ENCODE results near the gene ZC3H14. TPM values are rescaled to one million over a fixed set of nuclear protein-coding genes. Genes with fewer than 3 reads are reported as not detected.

ZC3H14 gene
- polyA plus RNA-seq, 3 donors: 18.9 to 30.2 (median 27.1) TPM

- Histone ChIP-seq H3K9me3 (replicated peaks in 1 of 2; ENCODE audit: control insufficient read depth in 1 of 2, insufficient read depth in 1 of 2, low read length in 2 of 2) (no peaks in the 10 kb centered on the region), H3K27me3 (ENCODE audit: control insufficient read depth in 2 of 2, insufficient read depth in 2 of 2, low read length in 2 of 2) (no peaks in the 10 kb centered on the region), H3K4me1 (ENCODE audit: control insufficient read depth in 1 of 2, insufficient read depth in 2 of 2, low read length in 2 of 2) (peaks cover 15 to 16% of the 10 kb centered on the region in 2 donors), H4K20me1 (ENCODE audit: insufficient read depth, low read length) (no peaks in the 10 kb centered on the region), H3K4me2 (replicated peaks; ENCODE audit: extremely low read depth, low read length, poor library complexity, severe bottlenecking) (no peak overlapping the region), H3K27ac (ENCODE audit: low read depth in 1 of 2, low read length in 2 of 2) (no peak overlapping the region), H3K4me3 (replicated peaks in 1 of 3; ENCODE audit: low read depth in 2 of 3, low read length in 3 of 3) (no peak overlapping the region), H3K36me3 (replicated peaks in 1 of 2; ENCODE audit: control insufficient read depth in 1 of 2, insufficient read depth in 2 of 2, low read length in 2 of 2) (no peaks in the 10 kb centered on the region), H3K79me2 (ENCODE audit: insufficient read depth, low read length) (no peaks in the 10 kb centered on the region), H2AFZ (ENCODE audit: insufficient read depth, low read depth, low read length, poor library complexity, severe bottlenecking) (no peak overlapping the region), H3K9ac (ENCODE audit: insufficient read depth, low read length, poor library complexity, severe bottlenecking) (no peak overlapping the region)
- peak; percentile 87 for TF ChIP-seq CTCF (IDR thresholded peaks at IDR 0.05)
- Mint-ChIP-seq H3K36me3 (no peaks in the 10 kb centered on the region), H3K4me3 (no peak overlapping the region), H3K4me1 (peaks cover 16% of the 10 kb centered on the region), H3K27me3 (ENCODE audit: low read depth in 3 of 3) (peaks cover 0 to 9% (median 2%) of the 10 kb centered on the region in 3 donors), H3K27ac (peak overlapping the region in 2 of 7 donors; percentile 21 to 41), H3K9me3 (peaks cover 5 to 15% (median 7%) of the 10 kb centered on the region in 7 donors)
- intact Hi-C loops (cut with micrococcal nuclease): no loop called here
- WGBS (ENCODE audit: insufficient coverage): 63% methylated on average over 4 of the region's 4 CpGs
- peak; percentile 46 to 63 (median 60) for DNase-seq
Observed at GRCh38 chr14:88667555-88668273, 104.9 kb downstream of the ZC3H14 start.

GRCh38 chr14:88668448-88669116 is 105.7 kb downstream of the ZC3H14 start:
- no peak overlapping the region for H3K27ac Mint-ChIP-seq
- Histone ChIP-seq H3K4me2 (replicated peaks; ENCODE audit: extremely low read depth, low read length, poor library complexity, severe bottlenecking) (peak overlapping the region; percentile 15), H3K27me3 (ENCODE audit: control insufficient read depth in 2 of 2, insufficient read depth in 2 of 2, low read length in 2 of 2) (no peaks in the 10 kb centered on the region), H3K9ac (ENCODE audit: insufficient read depth, low read length, poor library complexity, severe bottlenecking) (no peak overlapping the region), H3K27ac (ENCODE audit: low read depth in 1 of 2, low read length in 2 of 2) (no peak overlapping the region), H3K4me1 (ENCODE audit: control insufficient read depth in 1 of 2, insufficient read depth in 2 of 2, low read length in 2 of 2) (peaks cover 15 to 16% of the 10 kb centered on the region in 2 donors), H3K4me3 (replicated peaks in 1 of 3; ENCODE audit: low read depth in 2 of 3, low read length in 3 of 3) (no peak overlapping the region), H4K20me1 (ENCODE audit: insufficient read depth, low read length) (no peaks in the 10 kb centered on the region), H3K36me3 (replicated peaks in 1 of 2; ENCODE audit: control insufficient read depth in 1 of 2, insufficient read depth in 2 of 2, low read length in 2 of 2) (no peaks in the 10 kb centered on the region), H3K9me3 (replicated peaks in 1 of 2; ENCODE audit: control insufficient read depth in 1 of 2, insufficient read depth in 1 of 2, low read length in 2 of 2) (no peaks in the 10 kb centered on the region), H3K79me2 (ENCODE audit: insufficient read depth, low read length) (no peaks in the 10 kb centered on the region), H2AFZ (ENCODE audit: insufficient read depth, low read depth, low read length, poor library complexity, severe bottlenecking) (no peak overlapping the region)
- peaks cover 16% of the 10 kb centered on the region for H3K4me1 Mint-ChIP-seq
- no peaks in the 10 kb centered on the region for H3K36me3 Mint-ChIP-seq
- peaks cover 5 to 15% (median 7%) of the 10 kb centered on the region in 7 donors for H3K9me3 Mint-ChIP-seq
- WGBS (ENCODE audit: insufficient coverage): 0% methylated on average over 1 of the region's 3 CpGs
- intact Hi-C loops (cut with micrococcal nuclease): no loop called here
- H3K4me3 Mint-ChIP-seq: peak overlapping the region in 1 of 2 donors; percentile 58
- TF ChIP-seq CTCF (IDR thresholded peaks at IDR 0.05): no peak
- DNase-seq: peak in 2 of 3 donors; percentile 15 to 25
- peaks cover 0 to 9% (median 2%) of the 10 kb centered on the region in 3 donors for H3K27me3 Mint-ChIP-seq (ENCODE audit: low read depth in 3 of 3)
